ENCODE data around the gene CYP11A1.

The CYP11A1 gene

DNA sequence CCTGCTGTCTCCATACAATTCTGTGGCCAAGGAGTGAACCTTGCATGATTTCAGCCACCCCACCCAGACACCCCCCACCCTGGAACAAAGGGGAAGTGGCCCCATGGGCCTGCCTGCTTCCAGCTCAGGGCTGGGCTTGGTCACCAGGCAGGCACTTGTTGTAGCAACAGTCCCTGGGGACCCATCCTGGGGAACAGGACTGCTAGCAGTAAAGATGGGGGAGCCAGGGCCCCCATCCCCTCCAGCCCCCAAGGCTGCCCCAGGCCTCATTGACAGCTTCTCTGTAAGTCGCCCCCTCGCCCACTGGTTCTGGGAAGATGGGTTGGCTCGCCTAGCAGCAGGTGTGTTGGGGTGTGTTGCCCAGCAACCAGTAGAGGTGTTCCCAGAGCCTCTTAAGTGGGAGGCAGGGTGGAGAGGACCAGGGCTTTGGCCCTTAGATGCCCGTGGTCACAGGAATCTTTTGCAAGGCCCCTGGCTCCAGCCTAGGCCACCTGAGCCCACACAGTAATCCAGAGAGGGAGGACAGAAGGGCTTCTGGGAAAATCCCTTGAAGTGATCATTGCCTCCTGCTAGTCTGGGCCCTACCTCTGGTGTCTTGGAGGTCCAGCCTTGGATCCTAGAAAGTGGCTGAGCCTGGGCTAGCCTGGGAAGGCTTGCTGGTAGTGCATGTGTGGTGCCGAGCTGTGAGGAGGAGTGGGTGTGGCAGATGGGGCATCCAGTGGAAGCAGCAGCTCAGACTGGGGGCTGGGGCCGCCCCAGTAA, 48.9 kb downstream of the CYP11A1 start:
- peak in 1 of 2 donors; percentile 17 for DNase-seq

DNA sequence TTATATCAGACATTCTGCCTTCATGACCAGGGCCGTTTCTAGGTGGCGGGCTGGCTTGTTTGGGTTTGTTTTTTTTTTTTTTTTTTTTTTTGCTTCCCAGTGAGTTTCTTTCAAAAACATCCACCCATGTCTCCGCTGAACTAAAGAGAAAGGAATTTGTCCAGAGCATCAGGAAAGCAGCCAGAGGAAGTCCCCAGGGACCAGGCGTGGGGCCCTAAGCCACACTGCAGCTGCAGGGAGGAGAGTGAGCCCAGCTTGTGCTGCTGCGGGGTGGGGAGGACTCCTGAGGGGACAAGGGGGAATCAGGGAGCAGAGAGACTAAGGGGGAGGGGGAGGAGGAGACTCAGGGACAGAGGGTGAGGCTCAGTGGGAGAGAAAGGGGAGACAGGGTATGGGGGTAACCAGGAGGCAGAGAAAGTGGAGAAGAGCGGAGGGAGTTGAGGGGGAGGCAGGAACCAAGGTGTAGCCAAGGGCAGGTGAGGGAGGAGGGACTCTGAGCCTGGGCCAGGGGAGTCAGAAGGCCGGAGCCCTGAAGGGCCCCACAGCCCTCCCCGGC, 49.5 kb downstream of the CYP11A1 start:
- no peak for DNase-seq

DNA sequence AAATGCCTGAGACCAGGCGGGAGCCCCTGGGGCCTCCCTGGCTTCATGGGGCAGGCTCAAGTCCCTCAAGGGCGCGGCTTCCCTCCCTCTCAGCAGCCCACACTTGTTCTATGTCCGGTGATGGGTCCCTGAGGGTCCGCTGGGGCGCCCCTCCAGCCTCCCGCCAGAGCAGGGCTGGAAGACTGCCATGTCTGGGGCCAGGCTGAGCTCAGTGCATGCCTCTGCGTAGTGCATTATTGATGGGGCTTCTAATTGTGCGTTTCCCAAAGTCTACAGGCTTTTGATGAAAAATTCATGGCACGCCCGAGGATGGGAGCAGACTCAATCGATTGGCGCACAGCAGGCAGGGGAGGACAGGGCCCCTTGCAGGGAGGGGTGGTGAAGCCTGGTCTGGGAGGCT, 51.3 kb downstream of the CYP11A1 start:
- DNase-seq, result no peak

DNA sequence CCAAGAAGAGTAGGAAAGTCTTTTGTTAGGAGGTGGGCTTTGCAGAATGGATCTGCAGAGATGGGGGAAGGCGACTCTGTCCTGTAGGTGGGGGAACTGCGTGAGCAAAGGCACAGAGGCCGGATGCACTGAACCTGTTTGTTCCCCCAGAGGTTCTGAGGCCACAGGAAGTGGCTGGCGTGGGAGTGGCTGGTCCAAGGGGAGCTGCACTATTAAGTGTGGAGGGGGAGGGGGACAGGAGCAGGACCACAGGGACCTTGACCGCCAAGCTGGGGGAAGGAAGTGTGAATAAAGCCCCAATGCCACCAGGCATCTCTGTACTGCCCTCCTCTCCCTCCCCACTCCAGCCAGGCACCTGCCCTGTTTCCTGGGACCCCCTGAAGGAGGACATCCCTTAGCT, 51.8 kb downstream of the CYP11A1 start:
- no peak for DNase-seq

DNA sequence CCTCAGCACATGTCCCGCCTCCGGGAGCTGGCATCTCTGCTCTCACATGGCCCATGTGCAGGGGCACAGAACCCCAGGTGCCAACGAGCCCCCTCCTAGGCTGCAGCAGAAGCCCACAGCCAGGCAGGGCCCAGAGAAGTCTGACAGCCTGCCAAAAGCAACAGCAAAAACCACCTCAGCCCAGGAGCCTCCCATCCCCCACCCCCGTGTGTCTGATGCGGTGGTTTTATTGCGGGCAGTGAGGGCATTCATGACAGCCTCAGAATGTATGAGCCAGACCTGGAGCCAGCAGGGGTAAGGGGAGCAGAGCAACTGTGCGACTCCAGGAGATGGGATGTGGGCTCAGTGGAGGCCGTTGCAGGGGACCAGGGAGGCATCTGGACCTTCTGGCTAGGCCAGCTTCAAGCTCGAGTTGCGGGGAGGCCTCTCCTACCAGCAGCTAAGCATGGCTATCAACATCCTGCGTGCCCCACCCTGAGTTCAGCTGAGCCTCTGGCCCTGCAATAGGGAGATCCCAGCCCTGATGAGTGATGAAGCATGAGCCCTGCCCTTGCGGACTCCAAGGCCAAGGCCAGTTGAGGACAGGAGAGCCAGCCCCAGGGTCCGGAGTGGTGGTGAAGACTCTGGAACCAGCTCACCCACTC, 52.5 kb downstream of the CYP11A1 start:
- DNase-seq, result peak in 1 of 2 donors; percentile 20

DNA sequence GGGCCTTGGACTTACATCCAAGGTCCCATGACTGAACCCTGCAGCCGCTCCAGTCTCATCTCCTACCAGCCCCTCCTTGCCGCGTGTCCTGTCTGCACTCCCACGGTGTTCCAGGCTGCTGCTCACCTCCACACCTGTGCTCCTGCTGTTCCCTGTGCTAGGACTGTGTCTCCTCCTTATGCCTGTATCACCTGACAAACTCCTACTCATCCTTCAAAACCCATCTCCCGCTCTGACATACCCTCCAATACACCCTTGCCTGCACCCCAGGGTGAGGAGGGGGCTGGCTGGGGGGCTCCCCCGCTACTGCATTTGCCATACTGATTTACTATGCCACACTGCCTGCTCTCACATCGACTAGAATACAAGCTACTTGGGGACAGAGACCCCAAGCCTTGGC, 53.6 kb downstream of the CYP11A1 start:
- no peak for DNase-seq

DNA sequence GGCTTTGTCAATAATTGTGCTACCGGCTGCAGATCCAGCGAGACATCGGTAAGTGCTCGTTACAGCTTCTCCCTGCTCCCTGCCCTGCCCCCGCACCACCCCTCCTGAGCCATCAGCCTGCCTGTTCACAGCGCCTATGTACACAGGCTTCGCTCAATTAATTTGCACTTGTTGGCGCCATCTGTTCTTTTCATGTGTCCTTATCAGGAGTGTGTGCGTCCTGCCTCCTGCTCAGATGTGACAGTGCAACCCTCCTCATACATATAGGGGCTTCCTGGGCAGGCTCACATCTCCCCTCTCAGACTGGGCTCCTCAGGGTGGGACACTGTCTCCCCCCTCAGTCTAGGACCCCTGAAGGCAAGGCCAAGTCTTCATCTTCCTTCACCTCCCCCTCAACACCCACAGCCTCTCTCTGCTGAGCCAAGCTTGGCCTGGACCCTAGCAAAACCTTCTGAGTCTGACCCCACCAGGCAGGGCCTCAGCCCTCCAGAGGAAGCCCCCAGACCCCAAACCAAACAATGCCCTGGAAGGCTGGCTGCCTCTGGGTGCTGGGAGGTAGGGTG, 54.9 kb downstream of the CYP11A1 start:
- no peak for DNase-seq

DNA sequence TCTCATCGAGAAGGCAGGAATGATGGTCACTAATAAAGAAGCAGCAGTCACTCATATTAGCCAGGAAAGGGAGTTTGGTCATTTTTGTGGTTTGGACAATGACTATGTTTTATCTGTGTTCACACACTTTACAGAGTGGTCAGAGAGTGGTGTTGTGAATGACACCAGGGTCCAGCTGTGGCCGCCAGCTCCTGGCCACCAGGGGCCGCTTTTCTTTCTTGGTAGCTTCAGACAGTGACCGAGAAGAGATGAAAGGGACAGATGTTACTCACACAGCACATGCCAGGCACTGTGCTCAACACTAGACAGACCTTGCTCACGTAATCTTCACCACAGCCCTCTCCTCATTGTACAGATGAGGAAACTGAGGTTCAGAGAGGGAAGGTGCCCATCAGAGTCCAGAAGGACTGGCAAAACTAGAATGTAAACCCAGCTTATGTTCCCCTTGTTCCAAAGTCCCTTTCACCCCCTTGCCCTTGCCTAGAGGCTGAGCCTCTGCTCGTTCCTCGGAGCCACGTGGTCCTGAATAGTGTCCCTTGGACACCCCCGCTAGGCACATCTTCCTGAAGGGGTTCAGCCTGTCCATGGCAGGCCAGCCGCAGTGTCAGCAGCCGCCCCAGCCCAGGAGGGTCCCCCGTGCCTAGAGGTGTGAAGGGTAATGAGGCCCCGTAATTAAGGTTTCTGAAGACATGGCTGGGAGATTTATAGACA, 55.6 kb downstream of the CYP11A1 start:
- no peak for DNase-seq

DNA sequence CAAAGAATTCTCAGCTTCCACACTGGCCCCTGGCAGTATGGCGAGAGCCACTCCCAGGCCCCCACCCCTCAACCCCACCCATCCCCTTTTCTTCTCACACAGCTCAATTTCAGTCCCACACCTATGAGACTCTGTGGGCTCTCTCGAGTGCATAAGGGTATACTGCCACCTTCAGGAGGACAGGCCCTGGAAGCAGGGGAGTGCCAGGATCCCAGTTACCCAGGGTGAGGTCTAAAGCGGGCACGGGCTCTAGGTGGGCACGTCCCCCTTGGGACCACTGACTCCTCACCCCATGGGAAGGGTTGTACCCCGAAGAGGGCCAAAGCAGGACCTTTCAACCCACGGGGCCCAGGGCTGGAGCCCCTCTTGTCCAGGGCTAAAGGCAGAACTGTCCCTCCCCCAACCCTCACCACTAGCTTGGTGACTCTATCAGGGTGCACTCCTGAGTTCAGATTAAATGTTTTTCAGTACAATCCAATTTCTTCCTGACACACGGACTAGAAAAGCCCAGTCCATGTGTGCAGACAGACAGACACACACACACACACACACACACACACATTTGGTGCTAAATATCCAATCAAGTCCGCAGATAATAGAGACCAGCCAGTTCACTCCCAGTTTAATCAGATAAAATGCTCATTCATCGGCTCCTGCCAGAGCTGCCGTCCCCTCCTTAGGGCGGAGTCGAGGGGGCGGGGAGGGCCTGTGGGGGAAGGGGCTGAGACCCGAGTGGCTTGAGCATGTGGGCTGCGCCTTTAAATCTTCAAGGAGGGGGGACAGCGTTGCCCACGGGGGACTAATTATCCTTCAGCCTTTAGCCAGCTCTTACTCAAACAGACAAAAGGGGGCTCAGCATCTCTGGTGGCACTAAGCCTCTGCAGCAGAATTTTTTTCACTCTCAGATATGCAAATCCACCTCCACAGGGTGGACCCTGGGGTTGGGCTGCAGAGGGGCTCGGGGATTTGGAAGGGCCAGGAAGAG, 59.3 kb downstream of the CYP11A1 start:
- peak in 1 of 2 donors; percentile 17 for DNase-seq

DNA sequence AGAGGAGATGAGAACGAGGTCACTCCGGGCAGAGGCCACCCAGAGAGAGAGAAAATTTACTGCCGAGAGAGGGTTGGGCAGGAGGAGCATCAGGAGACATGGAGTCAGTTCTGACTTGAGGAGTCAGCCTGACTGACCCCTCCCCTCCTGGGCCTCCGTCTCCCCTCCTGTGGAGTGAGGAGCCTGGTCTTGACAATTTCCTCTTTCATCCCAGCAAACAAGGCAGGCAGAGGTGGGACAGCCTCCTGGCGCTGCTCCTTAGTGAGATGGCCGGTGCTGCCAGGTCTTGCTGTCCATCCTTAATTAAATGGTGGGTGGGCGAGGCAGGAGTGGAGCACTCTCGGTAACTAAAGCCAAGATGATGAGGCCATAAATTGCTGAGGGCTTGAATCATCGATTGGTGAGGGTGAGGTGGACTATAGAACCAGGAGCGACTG, 60.6 kb downstream of the CYP11A1 start:
- no peak for DNase-seq

DNA sequence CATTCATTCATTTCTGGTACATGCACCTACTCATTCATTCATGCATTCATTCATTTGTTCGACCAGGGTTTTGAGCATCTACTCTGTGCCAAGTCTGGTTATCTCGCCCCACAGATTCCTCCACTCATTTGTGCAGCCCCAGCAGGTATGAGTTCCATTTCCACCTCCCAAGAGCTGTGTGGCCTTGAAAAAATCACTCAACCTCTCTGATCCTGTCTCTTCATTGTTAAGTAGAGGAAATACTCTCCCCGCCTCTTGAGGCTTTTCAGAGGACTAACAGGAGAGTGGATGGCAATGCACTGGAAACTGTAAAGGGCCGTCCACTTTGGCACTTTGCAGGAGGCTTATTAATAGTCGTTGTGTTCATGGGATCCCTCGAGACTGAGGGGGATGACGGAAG, 61.8 kb downstream of the CYP11A1 start:
- no peak for DNase-seq

DNA sequence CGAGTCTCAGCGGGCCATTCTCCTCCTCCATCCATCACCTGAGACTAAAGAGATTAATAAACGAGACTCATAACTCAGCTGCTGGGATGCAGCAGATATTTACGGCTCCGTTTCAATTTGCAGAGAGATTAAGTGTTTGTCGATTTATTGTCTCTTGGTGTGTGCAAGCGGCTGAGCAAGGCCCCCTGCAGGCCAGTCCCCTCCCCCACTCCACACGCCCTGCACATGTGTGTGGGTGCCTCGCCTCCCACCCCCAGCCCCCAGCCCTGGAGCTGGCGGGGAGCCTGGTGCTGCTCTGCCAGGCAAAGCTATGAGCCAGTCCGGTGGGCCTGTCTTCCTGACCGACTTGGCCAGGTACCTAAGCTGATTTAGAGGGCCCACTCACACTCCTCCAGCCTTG, 63.0 kb downstream of the CYP11A1 start:
- no peak for DNase-seq

DNA sequence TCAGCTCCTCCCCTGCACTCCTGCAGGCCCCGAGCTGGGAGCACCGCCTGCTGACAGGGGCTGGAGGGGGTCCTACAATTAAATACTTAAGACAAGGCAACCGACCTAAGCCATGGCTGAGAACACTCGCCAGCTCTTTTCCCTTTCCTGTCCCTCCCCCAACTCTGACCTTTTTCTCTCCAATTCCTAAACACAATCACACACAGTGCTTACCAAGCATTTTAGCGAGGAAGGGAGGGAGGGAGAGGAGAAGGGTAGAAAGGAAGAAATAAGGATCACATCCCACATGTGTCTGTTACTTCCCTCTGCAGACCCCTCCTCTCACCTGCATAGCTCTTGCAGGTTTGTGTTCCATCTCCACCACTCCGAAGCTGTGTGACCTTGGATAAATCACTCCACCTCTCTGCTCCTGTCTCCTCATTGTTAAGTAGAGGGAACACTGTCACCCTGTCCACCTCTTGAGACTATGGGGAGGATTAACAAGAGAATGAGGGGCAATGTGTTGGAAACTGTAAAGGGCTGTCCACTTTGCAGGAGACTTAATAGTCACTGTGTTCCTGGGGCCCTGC, 63.6 kb downstream of the CYP11A1 start:
- no peak for DNase-seq

DNA sequence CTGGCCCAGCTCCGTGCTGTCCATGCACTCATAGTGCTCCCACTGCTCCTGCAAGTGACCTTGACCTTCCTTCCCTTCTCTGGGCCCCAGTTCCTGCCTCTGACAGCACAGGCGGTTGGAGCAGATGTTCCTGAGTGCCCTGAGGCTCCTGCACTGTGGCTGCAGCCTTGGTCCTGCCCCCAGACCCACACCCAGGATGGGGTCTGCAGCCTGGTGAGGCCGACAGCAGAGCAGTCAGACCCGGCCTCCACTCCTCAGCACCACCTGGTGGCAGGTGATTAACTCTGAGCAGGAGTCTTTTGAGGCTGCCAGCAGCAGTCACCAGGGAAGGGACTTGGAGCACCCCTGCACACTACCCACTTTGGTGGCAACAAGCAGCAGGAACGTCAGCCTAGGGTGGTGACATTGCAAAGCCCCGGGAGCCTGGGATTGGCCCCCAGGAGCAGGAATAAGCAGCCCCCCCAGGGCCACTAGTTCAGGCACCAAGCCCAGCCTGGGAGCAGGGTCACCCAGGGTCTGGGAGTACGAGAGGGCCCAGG, 64.6 kb downstream of the CYP11A1 start:
- DNase-seq, result peak; percentile 11 to 17

DNA sequence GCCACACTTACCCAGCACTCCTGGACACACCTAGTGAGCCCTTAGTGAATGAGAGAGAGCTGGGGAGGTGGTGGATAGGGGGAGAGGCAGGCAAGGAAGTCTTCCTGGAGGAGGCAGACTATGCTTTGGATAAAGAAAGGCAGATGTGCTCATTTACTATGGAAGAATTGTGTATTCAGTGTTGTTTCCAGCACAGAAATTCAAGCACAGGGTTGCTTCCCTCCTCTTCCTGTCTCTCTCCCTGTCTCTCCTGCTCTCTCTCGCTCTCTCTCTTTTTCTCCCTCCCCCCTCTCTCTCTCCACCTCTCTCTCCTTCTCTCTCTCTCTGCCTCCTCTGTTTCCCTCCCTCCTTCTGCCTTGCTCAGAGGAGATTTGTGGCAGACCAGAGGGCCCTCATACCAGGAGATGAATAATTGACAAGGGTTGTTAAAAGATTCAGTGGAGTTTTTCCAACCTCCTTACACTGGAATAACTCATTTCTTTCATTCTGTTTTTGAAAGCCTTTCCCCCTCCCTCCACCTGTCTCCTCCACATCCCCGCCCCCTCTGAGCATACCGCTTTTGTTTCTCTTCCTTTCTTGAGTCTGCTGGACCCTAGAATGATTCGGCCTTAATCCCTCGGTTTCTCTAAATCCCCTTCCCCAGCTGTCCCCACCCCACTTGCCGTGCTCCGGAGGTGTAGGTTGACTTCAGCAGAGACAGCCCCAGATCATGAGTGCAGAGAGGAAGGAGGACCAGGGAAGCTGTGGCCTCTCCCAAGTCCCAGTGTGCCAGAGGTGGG, 65.7 kb downstream of the CYP11A1 start:
- no peak for DNase-seq

DNA sequence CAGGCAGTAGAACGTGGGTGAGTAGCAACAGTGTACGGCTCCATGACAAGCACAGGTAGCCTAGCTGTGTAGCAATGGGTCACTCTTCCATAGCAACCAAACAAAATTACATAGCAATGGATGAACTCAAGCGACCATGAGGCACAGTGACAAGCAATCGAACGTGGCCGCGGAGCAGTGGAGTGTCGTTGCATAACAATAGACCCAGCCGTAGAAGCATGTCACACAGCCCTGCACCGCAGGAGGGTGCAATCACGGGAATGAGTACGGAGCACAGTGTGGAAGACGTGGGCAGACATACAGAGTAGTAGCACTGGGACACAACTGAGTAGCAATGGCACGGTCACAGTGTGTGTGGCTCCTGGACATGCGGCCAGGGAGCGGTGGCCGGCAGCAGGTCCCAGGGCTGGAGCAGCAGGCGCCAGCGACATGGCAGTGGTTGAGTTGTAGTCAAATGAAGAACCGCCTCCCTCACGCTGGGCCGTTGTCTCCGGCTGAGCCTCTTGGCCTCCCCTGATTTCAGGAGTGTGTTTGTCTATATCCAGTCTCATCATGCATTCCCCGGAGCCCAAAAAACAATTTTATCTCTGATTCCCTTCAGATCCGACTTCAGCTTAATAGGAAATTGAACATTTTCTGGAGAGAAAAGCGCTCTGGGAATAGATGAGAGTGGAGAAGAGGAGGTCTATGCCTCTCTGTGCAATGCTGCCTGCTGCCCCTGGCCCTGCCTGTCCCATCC, 67.2 kb downstream of the CYP11A1 start:
- no peak for DNase-seq

DNA sequence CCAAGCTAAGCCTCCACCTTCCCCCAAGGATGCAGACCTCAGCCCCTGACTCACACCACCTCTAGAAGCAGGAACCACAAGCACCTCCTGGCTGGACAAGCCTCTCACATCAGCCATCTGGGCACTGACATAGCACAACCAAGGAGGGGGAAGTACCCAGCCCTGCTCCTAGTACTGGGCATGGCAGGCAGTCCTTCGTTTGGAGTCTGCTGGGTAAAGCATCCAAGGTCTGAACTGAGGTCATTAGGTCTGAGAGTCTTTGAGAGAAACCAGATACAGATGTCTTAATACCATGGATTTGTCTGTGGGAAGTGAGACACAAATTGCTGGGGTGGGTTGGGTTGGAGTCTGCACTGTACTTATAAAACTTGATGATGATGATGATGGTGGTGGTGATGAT, 69.6 kb downstream of the CYP11A1 start:
- no peak for DNase-seq

DNA sequence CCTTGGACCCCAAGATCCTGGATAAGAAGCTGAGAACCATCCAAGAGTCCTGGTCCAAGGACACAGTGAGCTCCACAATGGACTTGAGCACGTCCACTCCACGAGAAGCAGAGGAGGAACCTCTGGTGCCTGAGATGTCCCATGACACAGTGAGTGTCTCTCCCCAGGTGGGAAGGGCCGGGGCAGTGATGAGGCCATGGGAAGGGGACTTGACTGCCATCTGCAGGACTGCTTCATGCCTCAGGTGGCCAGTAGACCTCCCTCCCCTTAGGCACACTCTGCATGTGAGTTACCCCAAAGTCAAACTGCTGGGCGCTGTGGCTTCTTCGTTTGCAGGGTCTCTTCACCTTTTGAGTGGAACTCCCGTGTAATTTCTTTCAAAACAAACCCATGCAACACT, 71.6 kb downstream of the CYP11A1 start:
- no peak for DNase-seq

DNA sequence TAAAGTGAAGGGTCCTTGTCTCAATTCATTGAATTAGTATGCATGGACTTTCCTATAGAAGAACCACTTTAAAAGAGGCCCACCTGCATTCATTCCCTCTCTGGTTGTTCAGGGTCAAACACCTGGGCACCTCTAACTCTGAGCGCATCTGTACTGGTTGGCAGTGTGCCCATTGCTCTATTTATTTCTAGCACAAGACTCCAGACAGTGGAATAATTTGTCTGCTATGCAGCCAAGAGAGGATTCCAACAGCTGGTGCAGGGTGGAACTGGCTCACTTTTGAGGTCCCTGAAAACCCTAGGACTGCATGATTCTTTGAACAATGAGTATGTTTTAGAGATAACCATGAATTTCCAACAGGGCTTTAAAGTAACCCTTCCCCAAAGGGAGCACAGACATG, 73.4 kb downstream of the CYP11A1 start:
- no peak for DNase-seq
